Endodermal cell (in vitro differentiated cells): ENCODE measurements around the gene SFT2D1. TPM values are rescaled to one million over a fixed set of nuclear protein-coding genes. Genes with fewer than 3 reads are reported as not detected.

Source experiments
- DNase-seq: peaks from one replicate; pipeline ENCODE4 v3.0.0-alpha.2; 2017
- H3K27ac ChIP-seq: 2 replicates; pipeline ENCODE4 v1.5.1; 2013; ENCODE audit warnings: mild to moderate bottlenecking, low read depth, low read length, moderate library complexity
- H3K27me3 ChIP-seq: 2 replicates; pipeline ENCODE4 v1.6.1; 2013; ENCODE audit warnings: mild to moderate bottlenecking, low read length, moderate library complexity; ENCODE audit not compliant: insufficient read depth, control insufficient read depth, poor library complexity, severe bottlenecking
- H3K36me3 ChIP-seq: 2 replicates; pipeline ENCODE4 v1.7.0; 2013; ENCODE audit warnings: mild to moderate bottlenecking, low read length, moderate library complexity; ENCODE audit not compliant: control insufficient read depth, insufficient read depth
- H3K4me1 ChIP-seq: one replicate; pipeline ENCODE4 v1.7.0; 2013; ENCODE audit warnings: low read length; ENCODE audit not compliant: control insufficient read depth, insufficient read depth
- H3K4me3 ChIP-seq: 2 replicates; pipeline ENCODE4 v1.5.1; 2013; ENCODE audit warnings: mild to moderate bottlenecking, low read length, moderate library complexity
- H3K9ac ChIP-seq: 2 replicates; pipeline ENCODE4 v1.6.1; 2013; ENCODE audit warnings: mild to moderate bottlenecking, low read length, moderate library complexity; ENCODE audit not compliant: poor library complexity, severe bottlenecking; ENCODE audit errors: extremely low read depth
- H3K9me3 ChIP-seq: 2 replicates; pipeline ENCODE4 v1.6.1; 2013; ENCODE audit warnings: mild to moderate bottlenecking, low read length, moderate library complexity; ENCODE audit not compliant: control insufficient read depth
- H3K27ac Mint-ChIP-seq: 2 replicates; pipeline ENCODE4 v1.8.0; 2020; ENCODE audit warnings: mixed read lengths
- H3K27me3 Mint-ChIP-seq: 2 replicates; pipeline ENCODE4 v1.8.0; 2021; ENCODE audit warnings: mild to moderate bottlenecking, mixed read lengths; ENCODE audit not compliant: insufficient read depth
- H3K36me3 Mint-ChIP-seq: 2 replicates; pipeline ENCODE4 v1.8.0; 2020; ENCODE audit warnings: low read depth, mixed read lengths
- H3K4me1 Mint-ChIP-seq: 2 replicates; pipeline ENCODE4 v1.8.0; 2020; ENCODE audit warnings: mixed read lengths
- H3K4me3 Mint-ChIP-seq: 2 replicates; pipeline ENCODE4 v1.8.0; 2020; ENCODE audit warnings: mild to moderate bottlenecking, moderate library complexity, mixed read lengths
- H3K9me3 Mint-ChIP-seq: 2 replicates; pipeline ENCODE4 v1.8.0; 2020; ENCODE audit warnings: mild to moderate bottlenecking, mixed read lengths
- WGBS, 2 experiments: methylation state at CpG; one replicate each; pipeline versions ENCODE4 v1.1.5 to v1.1.7; 2013; ENCODE audit warnings: missing lambda C conversion rate in 2 of 2, mixed read lengths in 1 of 2; ENCODE audit not compliant: insufficient coverage in 1 of 2, insufficient read length in 1 of 2; 5-methylcytosine and 5-hydroxymethylcytosine counted together
- total RNA-seq, 2 donors: library from RNA; stranded (reverse); fragmentation: NEBNext Ultra II Directional in 1 of 2; extraction: Animal tissue kit (Norgen Biotek cat#: 25700) in 1 of 2; gene quantifications; 2 replicates in 1 of 2; 3 replicates in 1 of 2; pipeline ENCODE4 v1.2.1, GENCODE V29; 2021
- TF ChIP-seq, protein P1 (sequence below): fragments of 200-600 bp; sonication (generic); conservative IDR thresholded peaks from 2 replicates; pipeline ENCODE4 v1.5.0; 2021; ENCODE audit warnings: antibody characterized with exemption, mild to moderate bottlenecking

Gene SFT2D1
- total RNA-seq, 2 donors from 2014 or later: 42.4 to 53.9 TPM

DNA sequence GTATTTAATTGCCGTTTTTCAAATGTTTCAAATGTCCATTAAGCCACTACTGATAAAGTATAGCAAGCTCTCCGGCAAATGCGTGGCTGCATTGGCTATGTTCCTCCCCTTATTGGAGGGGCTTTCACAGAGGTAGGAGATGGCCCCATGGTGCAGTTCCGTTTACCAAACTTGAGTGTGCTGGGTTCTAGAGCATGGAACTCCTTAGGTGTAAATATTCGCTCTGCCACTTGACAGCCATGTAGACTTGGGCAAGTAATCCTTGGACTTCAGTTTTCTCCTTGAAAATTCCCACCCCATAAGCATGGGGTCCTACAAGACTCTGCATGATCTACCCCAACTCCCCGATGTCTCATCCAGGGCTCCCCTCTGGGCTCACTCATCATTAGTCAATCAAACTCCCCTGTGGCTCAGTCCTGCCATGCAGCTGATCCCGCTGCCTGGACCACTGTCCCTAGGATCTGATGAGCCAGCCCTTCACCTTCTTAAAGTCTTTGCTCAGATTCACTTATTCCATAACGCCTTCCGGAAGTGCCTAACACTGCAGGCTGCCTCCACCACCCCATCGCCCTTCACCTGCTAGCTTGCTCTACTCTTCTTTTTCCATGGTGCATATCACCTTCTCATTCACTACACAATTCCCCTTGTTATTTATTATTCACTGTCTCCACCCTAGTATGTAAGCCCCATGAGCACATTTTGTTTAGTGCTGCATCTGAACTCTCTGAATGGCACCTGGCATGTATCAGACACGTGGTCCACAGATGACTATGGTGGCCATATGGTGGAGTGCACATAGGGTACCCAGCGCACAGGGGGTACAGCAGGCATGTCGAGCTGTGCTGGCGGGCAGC, 52.9 kb downstream of the SFT2D1 start:
- Mint-ChIP-seq H3K27me3 (peaks cover 6% of the 10 kb centered on the region), H3K9me3 (no peaks in the 10 kb centered on the region), H3K27ac (no peak overlapping the region), H3K4me3 (no peak overlapping the region), H3K4me1 (no peaks in the 10 kb centered on the region), H3K36me3 (no peaks in the 10 kb centered on the region)
- H3K4me1 ChIP-seq: no peaks in the 10 kb centered on the region
- no peak overlapping the region for H3K9ac ChIP-seq
- no peak for DNase-seq
- TF ChIP-seq, protein P1, sequence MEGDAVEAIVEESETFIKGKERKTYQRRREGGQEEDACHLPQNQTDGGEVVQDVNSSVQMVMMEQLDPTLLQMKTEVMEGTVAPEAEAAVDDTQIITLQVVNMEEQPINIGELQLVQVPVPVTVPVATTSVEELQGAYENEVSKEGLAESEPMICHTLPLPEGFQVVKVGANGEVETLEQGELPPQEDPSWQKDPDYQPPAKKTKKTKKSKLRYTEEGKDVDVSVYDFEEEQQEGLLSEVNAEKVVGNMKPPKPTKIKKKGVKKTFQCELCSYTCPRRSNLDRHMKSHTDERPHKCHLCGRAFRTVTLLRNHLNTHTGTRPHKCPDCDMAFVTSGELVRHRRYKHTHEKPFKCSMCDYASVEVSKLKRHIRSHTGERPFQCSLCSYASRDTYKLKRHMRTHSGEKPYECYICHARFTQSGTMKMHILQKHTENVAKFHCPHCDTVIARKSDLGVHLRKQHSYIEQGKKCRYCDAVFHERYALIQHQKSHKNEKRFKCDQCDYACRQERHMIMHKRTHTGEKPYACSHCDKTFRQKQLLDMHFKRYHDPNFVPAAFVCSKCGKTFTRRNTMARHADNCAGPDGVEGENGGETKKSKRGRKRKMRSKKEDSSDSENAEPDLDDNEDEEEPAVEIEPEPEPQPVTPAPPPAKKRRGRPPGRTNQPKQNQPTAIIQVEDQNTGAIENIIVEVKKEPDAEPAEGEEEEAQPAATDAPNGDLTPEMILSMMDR: no peak
- H3K9me3 ChIP-seq: no peaks in the 10 kb centered on the region
- H3K36me3 ChIP-seq: no peaks in the 10 kb centered on the region
- no peak overlapping the region for H3K4me3 ChIP-seq
- H3K27me3 ChIP-seq: peaks cover 20% of the 10 kb centered on the region
- 87 to 92% methylated on average over 10 to 14 of the region's 14 CpGs for WGBS, 2 experiments
- H3K27ac ChIP-seq: no peak overlapping the region

DNA sequence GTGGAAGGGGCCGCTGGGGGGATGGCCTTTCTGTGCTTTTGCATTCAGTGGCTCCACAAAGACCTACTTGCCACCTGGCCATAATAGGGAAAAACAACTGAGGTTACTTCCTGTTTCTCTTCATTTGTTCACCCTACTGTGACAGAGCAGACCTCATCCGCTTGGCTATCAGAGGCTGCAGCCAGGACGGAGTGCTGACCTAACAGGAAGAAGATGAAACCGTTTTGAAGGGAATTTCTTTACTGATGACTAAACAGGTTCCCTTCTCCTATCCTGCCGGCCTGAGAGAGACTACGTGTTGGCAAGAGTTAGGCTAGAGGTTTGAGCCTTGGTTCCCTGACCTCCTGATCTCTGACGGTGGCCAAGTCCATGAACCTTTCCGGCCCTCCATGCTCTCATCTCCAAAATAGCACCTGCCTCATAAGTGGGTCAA, 55.5 kb downstream of the SFT2D1 start:
- H3K27ac ChIP-seq: no peak overlapping the region
- peak overlapping the region; percentile 5 for H3K27ac Mint-ChIP-seq
- no peaks in the 10 kb centered on the region for H3K9me3 ChIP-seq
- H3K4me3 ChIP-seq: no peak overlapping the region
- H3K9me3 Mint-ChIP-seq: no peaks in the 10 kb centered on the region
- no peak overlapping the region for H3K9ac ChIP-seq
- 61 to 75% methylated on average over 5 to 8 of the region's 8 CpGs for whole genome bisulfite sequencing, 2 experiments
- no peaks in the 10 kb centered on the region for H3K36me3 Mint-ChIP-seq
- H3K27me3 Mint-ChIP-seq: peaks cover 12% of the 10 kb centered on the region
- H3K4me3 Mint-ChIP-seq: no peak overlapping the region
- H3K36me3 ChIP-seq: no peaks in the 10 kb centered on the region
- H3K4me1 ChIP-seq: no peaks in the 10 kb centered on the region
- H3K27me3 ChIP-seq: peaks cover 33% of the 10 kb centered on the region
- DNase-seq: peak; percentile 61
- no peaks in the 10 kb centered on the region for H3K4me1 Mint-ChIP-seq
- TF ChIP-seq, protein P1: no peak

DNA sequence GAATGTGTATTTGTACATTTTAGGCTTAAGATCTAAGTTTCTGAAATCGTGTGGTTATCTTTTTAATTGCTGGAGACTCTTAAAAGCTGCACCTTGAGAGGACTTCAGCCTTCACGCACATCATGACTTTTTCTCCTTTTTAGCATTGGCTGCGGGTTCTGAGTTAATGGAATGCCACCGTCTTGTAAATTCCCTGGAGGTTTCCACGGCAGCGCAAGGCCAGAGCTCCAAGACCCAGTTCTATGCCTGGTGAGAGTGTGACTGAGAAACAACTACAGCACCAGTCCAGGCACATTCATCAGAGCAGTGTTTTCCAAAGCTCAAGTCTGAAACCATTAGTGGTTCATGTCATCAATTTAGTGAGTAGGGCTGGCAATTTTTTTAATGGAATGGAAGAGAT, 57.1 kb downstream of the SFT2D1 start:
- Histone ChIP-seq H3K27ac (no peak overlapping the region), H3K4me1 (no peaks in the 10 kb centered on the region), H3K27me3 (peaks cover 29% of the 10 kb centered on the region), H3K4me3 (no peak overlapping the region), H3K9ac (no peak overlapping the region), H3K9me3 (no peaks in the 10 kb centered on the region), H3K36me3 (no peaks in the 10 kb centered on the region)
- Mint-ChIP-seq H3K27ac (no peak overlapping the region), H3K4me3 (no peak overlapping the region), H3K36me3 (no peaks in the 10 kb centered on the region), H3K27me3 (peaks cover 17% of the 10 kb centered on the region), H3K4me1 (no peaks in the 10 kb centered on the region), H3K9me3 (no peaks in the 10 kb centered on the region)
- TF ChIP-seq, protein P1: no peak
- DNase-seq: no peak
- WGBS, 2 experiments: 58 to 81% methylated on average over 6 of the region's 6 CpGs
